Esophagus squamous epithelium (tissue), 4 donors: ENCODE measurements around the gene HINT1.

ENCODE experiments used
- CTCF ChIP-seq, 6 experiments: fragments of 450-650 bp in 4 of 6; fragments of 200-600 bp in 2 of 6; sonication (generic) in 2 of 6; IDR thresholded peaks; one replicate each; pipeline ENCODE4 v1.5.1; 2016 to 2019; ENCODE audit warnings: antibody characterized with exemption in 6 of 6, mild to moderate bottlenecking in 4 of 6, moderate library complexity in 4 of 6
- POLR2A ChIP-seq, 4 donors: fragments of 450-650 bp; IDR thresholded peaks; one replicate each; pipeline ENCODE4 v1.6.1; 2017; ENCODE audit warnings: antibody characterized with exemption in 4 of 4, mild to moderate bottlenecking in 4 of 4, moderate library complexity in 3 of 4

DNA sequence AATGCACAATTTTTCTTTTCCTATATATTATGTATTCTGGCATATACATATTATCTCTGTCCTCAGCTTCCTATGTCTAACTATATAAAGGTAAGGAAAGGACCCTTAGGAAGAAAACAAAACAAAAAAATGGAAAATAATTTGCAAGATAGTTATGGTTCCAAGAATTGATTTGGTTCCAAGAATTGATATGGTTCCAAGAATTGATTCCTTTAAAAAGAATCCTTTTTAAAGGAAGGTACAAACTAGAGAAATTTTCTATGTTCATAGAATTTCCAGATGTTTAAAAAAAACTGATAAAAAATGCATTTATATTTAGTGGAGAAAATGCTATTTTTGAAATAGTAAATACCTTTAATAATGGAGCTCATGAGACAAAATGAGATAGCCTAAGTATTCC lies 17.8 kb upstream of the HINT1 start:
- no peak for TF ChIP-seq CTCF (IDR thresholded peaks at IDR 0.05)
- TF ChIP-seq POLR2A (IDR thresholded peaks at IDR 0.05), result no peak
